Naive thymus-derived CD8-positive, alpha-beta T cell (primary cell): Measurements from ENCODE around the gene TYSND1. TPM values are rescaled to one million over a fixed set of nuclear protein-coding genes. Genes with fewer than 3 reads are reported as not detected.

Source experiments
- ATAC-seq, 2 donors: fragments of 150-1000 bp; cut with Tn5 transposase in 1 of 2; sonication (Bioruptor Pico), chemical (Tn5 transposase) in 1 of 2; 1 replicate in 1 of 2; 2 replicates in 1 of 2; pipeline ENCODE4 v1.10.0; 2021; ENCODE audit warnings: mild to moderate bottlenecking in 2 of 2, moderate library complexity in 2 of 2
- POLR2A ChIA-PET: fragments of 350-600 bp; sonication (Branson Sonifier 250); formaldehyde crosslinking; loops from one replicate; lab custom pipeline; 2021; ENCODE audit warnings: antibody characterized with exemption; lab: Charles Lee
- DNase-seq, 10 donors: peaks; one replicate each; pipeline versions ENCODE4 v3.0.0 to v3.0.0-alpha.2; 2020 to 2022
- H3K27ac Mint-ChIP-seq, 10 donors: one replicate each; pipeline ENCODE4 v1.8.0; 2020 to 2022; ENCODE audit warnings: mild to moderate bottlenecking in 10 of 10, mixed read lengths in 10 of 10, moderate library complexity in 4 of 10, inconsistent platforms in 1 of 10
- H3K27me3 Mint-ChIP-seq, 5 donors: one replicate each; pipeline ENCODE4 v1.8.0; 2021 to 2022; ENCODE audit warnings: mixed read lengths in 5 of 5
- H3K36me3 Mint-ChIP-seq, 3 donors: one replicate each; pipeline ENCODE4 v1.8.0; 2020 to 2022; ENCODE audit warnings: mixed read lengths in 3 of 3, mild to moderate bottlenecking in 2 of 3, inconsistent platforms in 1 of 3
- H3K4me1 Mint-ChIP-seq, 4 donors: one replicate each; pipeline ENCODE4 v1.8.0; 2021 to 2022; ENCODE audit warnings: mixed read lengths in 4 of 4
- H3K4me3 Mint-ChIP-seq, 10 donors: one replicate each; pipeline ENCODE4 v1.8.0; 2020 to 2022; ENCODE audit warnings: mild to moderate bottlenecking in 10 of 10, mixed read lengths in 10 of 10, moderate library complexity in 6 of 10, inconsistent platforms in 1 of 10
- H3K9me3 Mint-ChIP-seq, 9 donors: one replicate each; pipeline ENCODE4 v1.8.0; 2020 to 2022; ENCODE audit warnings: mixed read lengths in 9 of 9, mild to moderate bottlenecking in 3 of 9, inconsistent platforms in 1 of 9, moderate library complexity in 1 of 9
- polyA plus RNA-seq, 3 donors: library from polyadenylated mRNA; unstranded; fragments of 300-500 nt; fragmentation: Illumina TruSeq; gene quantifications; one replicate each; pipeline ENCODE4 v1.2.3, GENCODE V29; 2021
- total RNA-seq, 8 experiments: library from RNA in 2 of 8; stranded (reverse) in 2 of 8; gene quantifications; one replicate each; pipeline ENCODE4 v1.2.3 and lab custom pipeline; 2021 to 2026

Gene TYSND1, protein sequence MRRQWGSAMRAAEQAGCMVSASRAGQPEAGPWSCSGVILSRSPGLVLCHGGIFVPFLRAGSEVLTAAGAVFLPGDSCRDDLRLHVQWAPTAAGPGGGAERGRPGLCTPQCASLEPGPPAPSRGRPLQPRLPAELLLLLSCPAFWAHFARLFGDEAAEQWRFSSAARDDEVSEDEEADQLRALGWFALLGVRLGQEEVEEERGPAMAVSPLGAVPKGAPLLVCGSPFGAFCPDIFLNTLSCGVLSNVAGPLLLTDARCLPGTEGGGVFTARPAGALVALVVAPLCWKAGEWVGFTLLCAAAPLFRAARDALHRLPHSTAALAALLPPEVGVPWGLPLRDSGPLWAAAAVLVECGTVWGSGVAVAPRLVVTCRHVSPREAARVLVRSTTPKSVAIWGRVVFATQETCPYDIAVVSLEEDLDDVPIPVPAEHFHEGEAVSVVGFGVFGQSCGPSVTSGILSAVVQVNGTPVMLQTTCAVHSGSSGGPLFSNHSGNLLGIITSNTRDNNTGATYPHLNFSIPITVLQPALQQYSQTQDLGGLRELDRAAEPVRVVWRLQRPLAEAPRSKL
- total RNA-seq (10 to 100 TPM; 34.5 to 35.3 TPM), polyA plus RNA-seq (10 to 100 TPM; 23.0 to 28.8 (median 24.3) TPM), total RNA-seq (lab: John Stamatoyannopoulos, UW) (44.9 to 70.6 (median 56.5) reads per million in 6 experiments)

DNA sequence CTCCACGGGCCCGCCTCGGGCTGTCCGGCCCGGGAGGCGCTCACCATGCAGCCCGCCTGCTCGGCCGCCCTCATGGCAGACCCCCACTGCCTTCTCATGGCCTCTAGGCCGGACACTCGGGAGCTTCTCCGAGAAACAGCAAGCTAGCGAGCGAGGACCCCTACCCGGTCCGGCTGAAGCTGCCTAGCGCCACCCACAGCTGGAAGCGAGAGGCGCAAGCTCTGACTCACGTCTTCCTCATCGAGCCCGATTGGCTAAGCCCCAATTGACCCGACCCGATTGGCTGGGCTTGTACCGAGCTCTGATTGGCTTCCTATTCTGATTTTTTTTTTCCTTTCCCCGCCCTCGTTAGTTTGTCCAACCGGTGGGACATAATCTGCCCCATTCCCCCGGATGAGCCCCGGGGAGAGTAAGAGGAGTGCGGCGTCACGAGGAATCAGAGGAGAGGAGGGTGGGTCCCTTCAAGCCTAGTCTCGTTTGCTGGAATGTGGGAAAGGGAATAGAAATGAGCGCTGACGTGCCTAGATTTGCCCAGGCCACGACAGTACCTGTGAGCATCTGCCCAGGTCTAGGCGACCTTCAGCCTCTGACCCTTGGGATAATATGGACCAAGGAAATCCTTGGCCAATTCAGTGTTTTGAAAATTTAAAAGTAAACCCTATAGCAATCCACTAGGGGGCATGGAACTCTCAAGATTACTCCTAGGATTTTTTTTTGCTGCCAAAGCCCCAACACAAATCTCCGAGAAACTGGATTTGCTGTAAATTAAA lies at the start of gene TYSND1:
Gene TYSND1, minus strand, starts transcription at position 212 of the 770 bp plus-strand sequence. Its CDS starts 114 bp downstream, at position 98.
- peaks cover 0 to 38% (median 4%) of the 10 kb centered on the region in 3 donors for H3K36me3 Mint-ChIP-seq
- peak within 1 kb of the TSS; percentile 82 to 97 (median 95) for H3K27ac Mint-ChIP-seq
- peak; percentile 81 to 97 (median 91) for DNase-seq
- POLR2A ChIA-PET = interaction anchor here (0.5 to 5.2 kb wide), 18 partner anchors 10 to 1612 kb away, joined by 3 to 157 read pairs (median 4); partner anchors contain the start of genes EIF4EBP2, PPA1 and SAR1A
- H3K9me3 Mint-ChIP-seq = no peaks in the 10 kb centered on the region
- ATAC-seq = peak; percentile 75 to 81
- H3K4me1 Mint-ChIP-seq = peaks cover 19 to 51% (median 41%) of the 10 kb centered on the region in 4 donors
- no peaks in the 10 kb centered on the region for H3K27me3 Mint-ChIP-seq
- peak within 1 kb of the TSS; percentile 84 to 93 (median 90) for H3K4me3 Mint-ChIP-seq

DNA sequence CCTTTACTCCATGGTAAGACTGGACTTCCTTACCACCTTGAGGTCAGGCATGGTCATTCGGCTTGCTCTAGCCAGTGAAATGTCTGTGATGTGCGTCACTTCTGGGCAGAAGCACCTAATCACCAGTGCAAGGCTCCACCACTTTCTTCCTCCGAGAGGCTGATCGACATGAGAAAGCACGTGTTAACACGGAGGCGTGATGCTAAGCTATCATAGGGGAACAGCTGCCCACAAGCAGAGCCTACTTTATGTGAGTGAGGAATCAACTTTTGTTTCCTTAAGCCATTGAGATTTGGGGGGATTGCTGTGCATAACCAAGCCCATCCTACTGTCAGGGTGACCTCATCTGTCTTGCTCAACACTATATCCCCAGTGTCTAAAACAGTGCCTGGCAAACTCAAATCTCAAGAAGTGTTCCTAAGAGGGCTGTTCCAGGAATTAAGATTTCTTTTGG lies 46.9 kb upstream of the TYSND1 start:
- no peaks in the 10 kb centered on the region for H3K9me3 Mint-ChIP-seq
- POLR2A ChIA-PET = interaction anchor here (1.7 kb wide), 1 partner anchor 19 kb away, joined by 4 read pairs; no protein-coding TSS in a partner anchor
- no peak for ATAC-seq
- H3K36me3 Mint-ChIP-seq = peaks cover 0 to 4% (median 2%) of the 10 kb centered on the region in 3 donors
- no peak overlapping the region for H3K4me3 Mint-ChIP-seq
- H3K27ac Mint-ChIP-seq = no peak overlapping the region
- H3K27me3 Mint-ChIP-seq = no peaks in the 10 kb centered on the region
- DNase-seq = no peak
- peaks cover 11 to 24% (median 17%) of the 10 kb centered on the region in 4 donors for H3K4me1 Mint-ChIP-seq

DNA sequence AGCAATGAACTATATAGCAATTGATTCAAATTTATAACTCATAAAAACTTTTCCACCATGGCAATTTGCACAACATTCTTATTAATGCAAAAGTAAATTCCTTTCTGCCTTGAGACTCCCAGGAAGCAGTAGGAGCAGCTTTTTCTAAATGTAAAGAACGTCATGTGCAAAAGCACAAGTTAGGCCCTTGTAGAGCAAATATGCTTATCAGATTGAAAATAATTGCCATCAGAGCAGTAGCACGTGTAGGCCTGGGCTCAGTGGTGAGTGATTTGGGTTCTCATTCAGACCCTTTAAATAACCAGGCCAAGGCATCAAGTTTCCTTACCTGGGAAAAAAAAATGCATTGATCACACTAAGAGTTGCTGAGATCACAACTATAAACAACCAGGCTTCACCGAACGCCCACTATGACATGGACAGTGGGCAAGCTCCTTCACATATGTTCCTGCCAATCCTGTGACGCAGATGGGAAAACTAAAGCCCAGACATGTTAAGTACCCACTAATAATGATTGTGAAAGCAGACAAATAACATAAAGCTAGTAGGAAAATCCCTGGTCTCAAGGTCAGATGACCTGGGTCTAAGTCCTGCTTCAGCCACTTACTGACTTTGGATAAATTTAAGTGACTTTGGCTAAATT lies 45.9 kb upstream of the TYSND1 start:
- Mint-ChIP-seq H3K9me3 (no peaks in the 10 kb centered on the region), H3K36me3 (no peaks in the 10 kb centered on the region), H3K27me3 (no peaks in the 10 kb centered on the region), H3K27ac (no peak overlapping the region), H3K4me3 (no peak overlapping the region), H3K4me1 (peaks cover 5 to 14% (median 8%) of the 10 kb centered on the region in 4 donors)
- no peak for ATAC-seq
- POLR2A ChIA-PET = interaction anchor here (1.7 kb wide), 1 partner anchor 18 kb away, joined by 4 read pairs; no protein-coding TSS in a partner anchor
- DNase-seq = no peak

DNA sequence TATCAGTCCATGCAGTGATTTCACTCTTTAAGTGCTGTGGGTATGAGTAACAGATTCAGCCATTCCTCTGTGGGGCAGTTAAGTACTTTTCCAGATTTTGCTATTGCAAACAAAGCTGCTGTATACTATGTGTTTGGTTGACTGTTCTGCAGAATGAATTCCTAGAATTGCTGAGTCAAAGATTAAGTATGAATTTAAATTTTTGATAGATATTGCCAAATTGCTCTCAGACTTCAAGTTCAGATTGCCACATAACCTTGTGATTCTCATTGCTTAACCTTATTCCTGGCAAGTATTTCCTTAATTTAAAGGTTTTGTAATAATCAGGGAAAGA lies 45.4 kb upstream of the TYSND1 start:
- Mint-ChIP-seq H3K4me1 (peaks cover 0 to 9% (median 3%) of the 10 kb centered on the region in 4 donors), H3K9me3 (no peaks in the 10 kb centered on the region), H3K36me3 (no peaks in the 10 kb centered on the region), H3K27me3 (no peaks in the 10 kb centered on the region), H3K27ac (no peak overlapping the region), H3K4me3 (no peak overlapping the region)
- ATAC-seq (no peak), DNase-seq (no peak)
- POLR2A ChIA-PET = no interaction called here

DNA sequence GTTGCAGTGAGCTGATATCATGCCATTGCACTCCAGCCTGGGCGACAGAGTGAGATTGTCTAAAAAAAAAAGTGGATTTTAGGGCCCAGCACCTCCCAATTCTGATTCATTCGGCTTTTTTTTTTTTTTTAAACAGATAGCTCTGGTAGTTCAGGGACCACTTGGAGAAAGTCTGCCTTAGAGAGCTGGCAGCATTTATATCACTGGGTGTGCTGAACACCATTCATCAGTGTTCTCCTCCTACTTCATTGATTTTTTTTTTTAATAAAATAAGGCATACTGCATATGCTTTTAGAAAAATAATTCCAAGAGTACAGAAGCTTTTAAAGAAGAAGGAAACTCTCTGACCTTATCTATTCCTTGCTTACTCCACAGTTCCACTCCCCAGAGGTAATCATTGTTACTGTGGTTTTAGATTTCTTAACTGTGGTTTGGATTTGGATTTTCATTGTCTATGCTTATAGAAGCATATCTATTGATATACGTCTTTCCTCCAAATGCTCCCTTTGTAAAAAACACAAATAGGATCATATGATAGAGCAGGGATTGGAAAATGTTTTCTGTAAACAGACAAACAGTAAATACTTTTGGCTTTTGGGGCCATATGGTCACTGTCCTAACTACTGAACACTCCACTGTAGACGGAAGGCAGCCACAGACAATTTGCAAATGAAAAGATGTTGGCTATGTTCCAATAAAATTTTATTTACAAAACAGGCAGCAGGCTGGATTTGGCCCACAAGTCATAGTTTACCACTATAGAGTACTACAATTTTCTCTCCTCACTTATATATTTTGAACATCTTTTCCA lies 44.9 kb upstream of the TYSND1 start:
- H3K9me3 Mint-ChIP-seq = no peaks in the 10 kb centered on the region
- ATAC-seq (no peak), DNase-seq (no peak)
- peaks cover 0 to 5% (median 0%) of the 10 kb centered on the region in 4 donors for H3K4me1 Mint-ChIP-seq
- no peaks in the 10 kb centered on the region for H3K36me3 Mint-ChIP-seq
- no peak overlapping the region for H3K4me3 Mint-ChIP-seq
- H3K27ac Mint-ChIP-seq = no peak overlapping the region
- no peaks in the 10 kb centered on the region for H3K27me3 Mint-ChIP-seq
- POLR2A ChIA-PET = interaction anchor here (0.6 kb wide), 1 partner anchor 16 kb away, joined by 3 read pairs; no protein-coding TSS in a partner anchor

DNA sequence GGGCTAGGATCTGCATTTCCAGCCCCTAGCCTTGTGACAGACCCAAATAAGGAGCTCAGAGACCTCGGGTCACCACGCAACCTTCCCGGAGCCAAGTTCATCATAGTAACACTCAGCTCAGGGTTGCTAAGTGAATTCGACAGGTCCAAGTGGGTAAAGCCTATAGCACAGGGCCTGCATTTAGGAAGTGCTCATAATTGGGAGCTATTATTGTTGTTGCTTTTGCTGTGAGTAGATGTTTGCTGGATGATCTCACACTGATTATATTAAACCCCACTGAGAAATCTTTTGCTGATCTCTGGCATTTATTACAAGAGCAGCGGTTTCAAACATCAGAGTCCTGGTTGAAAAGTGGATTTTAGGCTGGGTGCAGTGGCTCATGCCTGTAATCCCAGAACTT lies 44.1 kb upstream of the TYSND1 start:
- no peaks in the 10 kb centered on the region for H3K36me3 Mint-ChIP-seq
- H3K4me3 Mint-ChIP-seq = no peak overlapping the region
- H3K4me1 Mint-ChIP-seq = no peaks in the 10 kb centered on the region
- no peaks in the 10 kb centered on the region for H3K9me3 Mint-ChIP-seq
- ATAC-seq (no peak), DNase-seq (no peak)
- H3K27ac Mint-ChIP-seq = no peak overlapping the region
- POLR2A ChIA-PET = interaction anchor here (1.0 kb wide), 1 partner anchor 213 kb away, joined by 3 read pairs; the partner anchor contains the start of gene EIF4EBP2
- no peaks in the 10 kb centered on the region for H3K27me3 Mint-ChIP-seq

DNA sequence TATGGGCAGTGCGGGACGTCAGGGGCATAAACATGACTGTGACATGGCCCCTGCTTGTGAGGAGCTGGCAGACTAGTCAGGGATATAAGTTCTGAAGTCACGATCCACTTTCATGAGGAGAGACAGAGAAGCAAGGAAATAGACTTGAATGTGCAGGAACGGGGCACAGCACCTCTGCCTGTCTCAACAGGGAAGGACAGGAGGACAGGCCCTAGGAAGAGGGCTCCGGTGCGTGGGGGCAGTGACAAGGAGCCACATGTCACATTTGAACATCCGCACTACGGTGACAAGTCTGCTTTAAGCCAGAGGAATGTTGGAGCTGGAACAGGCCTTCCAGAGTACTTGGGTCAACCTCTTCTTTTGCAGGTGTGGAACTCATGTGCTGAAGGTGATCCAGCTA lies 43.6 kb upstream of the TYSND1 start:
- no peak overlapping the region for H3K4me3 Mint-ChIP-seq
- DNase-seq (no peak), ATAC-seq (no peak)
- H3K4me1 Mint-ChIP-seq = no peaks in the 10 kb centered on the region
- H3K36me3 Mint-ChIP-seq = no peaks in the 10 kb centered on the region
- H3K9me3 Mint-ChIP-seq = no peaks in the 10 kb centered on the region
- H3K27me3 Mint-ChIP-seq = no peaks in the 10 kb centered on the region
- H3K27ac Mint-ChIP-seq = no peak overlapping the region
- POLR2A ChIA-PET = interaction anchor here (1.0 kb wide), 1 partner anchor 214 kb away, joined by 3 read pairs; the partner anchor contains the start of gene EIF4EBP2

DNA sequence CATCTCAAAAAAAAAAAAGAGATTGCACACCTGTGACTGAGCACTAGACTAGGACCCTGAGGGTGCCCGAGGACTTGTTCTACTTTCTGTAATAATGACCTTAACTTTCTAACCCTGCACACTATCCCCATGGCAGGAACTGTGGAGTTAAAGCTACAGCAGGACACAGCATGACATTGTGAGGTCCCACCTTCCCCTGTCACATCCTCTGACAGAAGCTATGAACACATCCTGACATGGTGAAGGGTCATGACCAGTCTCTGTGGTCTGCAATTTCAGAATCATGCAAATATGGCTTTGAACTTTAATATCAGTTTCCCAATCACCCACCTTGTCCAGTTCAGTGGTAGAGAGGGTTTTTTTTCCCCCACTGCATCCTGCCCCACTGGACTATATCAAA lies 42.3 kb upstream of the TYSND1 start:
- Mint-ChIP-seq H3K36me3 (no peaks in the 10 kb centered on the region), H3K4me1 (no peaks in the 10 kb centered on the region), H3K27ac (no peak overlapping the region), H3K4me3 (no peak overlapping the region), H3K27me3 (no peaks in the 10 kb centered on the region), H3K9me3 (no peaks in the 10 kb centered on the region)
- POLR2A ChIA-PET = no interaction called here
- no peak for DNase-seq
- no peak for ATAC-seq

DNA sequence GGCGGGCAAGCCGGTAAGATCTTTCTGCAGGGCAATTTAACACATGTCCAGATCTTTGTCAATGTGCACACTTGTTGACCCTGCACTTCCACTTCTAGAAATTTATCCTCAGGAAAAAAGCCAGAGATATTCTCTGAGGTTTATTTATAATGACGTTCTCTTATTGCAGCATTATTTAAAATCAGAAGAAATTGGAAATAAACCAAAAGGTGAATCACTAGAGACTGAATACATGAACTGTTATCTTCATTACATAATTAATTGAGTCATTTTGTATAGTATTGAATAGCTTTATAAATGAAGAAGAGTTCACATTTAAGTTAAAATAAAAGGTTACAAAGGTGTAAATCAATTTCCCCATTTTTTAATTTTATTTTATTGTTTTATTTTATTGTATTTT lies 40.1 kb upstream of the TYSND1 start:
- no peaks in the 10 kb centered on the region for H3K36me3 Mint-ChIP-seq
- ATAC-seq (no peak), DNase-seq (no peak)
- H3K4me1 Mint-ChIP-seq = no peaks in the 10 kb centered on the region
- no peaks in the 10 kb centered on the region for H3K9me3 Mint-ChIP-seq
- peaks cover 0 to 4% (median 0%) of the 10 kb centered on the region in 5 donors for H3K27me3 Mint-ChIP-seq
- H3K27ac Mint-ChIP-seq = no peak overlapping the region
- H3K4me3 Mint-ChIP-seq = no peak overlapping the region
- POLR2A ChIA-PET = no interaction called here

DNA sequence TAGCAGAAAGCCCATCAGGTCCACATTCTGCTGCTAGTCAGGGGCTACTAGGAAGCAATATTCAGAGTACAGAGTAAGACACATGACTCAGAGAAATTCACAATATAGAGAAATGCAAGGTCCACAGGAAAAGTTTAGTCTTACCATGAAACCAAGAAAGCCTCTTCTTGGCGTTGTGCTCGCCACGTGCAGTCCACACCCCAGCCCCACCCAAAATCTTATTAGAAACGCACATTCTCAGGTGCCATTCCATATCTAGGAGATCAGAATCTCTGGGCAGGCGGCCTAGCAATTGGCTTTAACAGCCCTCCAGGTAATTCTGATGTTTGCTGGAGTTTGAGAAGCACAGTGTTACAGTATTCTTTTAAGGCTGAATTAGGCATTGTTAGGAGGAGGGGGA lies 39.6 kb upstream of the TYSND1 start:
- POLR2A ChIA-PET = no interaction called here
- Mint-ChIP-seq H3K36me3 (no peaks in the 10 kb centered on the region), H3K27ac (peak overlapping the region in 1 of 10 donors; percentile 67), H3K27me3 (peaks cover 0 to 4% (median 0%) of the 10 kb centered on the region in 5 donors), H3K9me3 (no peaks in the 10 kb centered on the region), H3K4me3 (no peak overlapping the region), H3K4me1 (no peaks in the 10 kb centered on the region)
- ATAC-seq (no peak), DNase-seq (no peak)

DNA sequence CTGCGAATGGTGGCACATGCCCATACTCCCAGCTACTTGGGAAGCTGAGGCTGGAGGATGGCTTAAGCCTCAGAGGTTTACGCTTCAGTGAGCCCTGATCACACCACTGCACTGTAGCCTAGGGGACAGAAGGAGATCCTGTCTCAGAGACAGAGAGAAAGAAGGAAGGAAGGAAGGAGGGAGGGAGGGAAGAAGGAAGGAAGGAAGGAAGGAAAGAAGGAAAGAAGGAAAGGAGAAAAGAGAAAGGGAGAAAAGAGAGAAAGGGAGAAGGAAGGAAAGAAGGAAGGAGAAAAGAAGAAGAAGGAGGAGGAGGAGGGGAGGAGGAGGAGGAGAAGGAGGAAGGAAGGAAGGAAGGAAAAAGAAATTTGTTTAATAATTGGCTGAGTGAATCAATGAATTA lies 36.8 kb upstream of the TYSND1 start:
- H3K4me3 Mint-ChIP-seq = no peak overlapping the region
- H3K9me3 Mint-ChIP-seq = peaks cover 0 to 8% (median 0%) of the 10 kb centered on the region in 9 donors
- ATAC-seq (no peak), DNase-seq (no peak)
- H3K27me3 Mint-ChIP-seq = peaks cover 0 to 8% (median 3%) of the 10 kb centered on the region in 5 donors
- no peaks in the 10 kb centered on the region for H3K36me3 Mint-ChIP-seq
- POLR2A ChIA-PET = no interaction called here
- H3K4me1 Mint-ChIP-seq = no peaks in the 10 kb centered on the region
- no peak overlapping the region for H3K27ac Mint-ChIP-seq
